AG09309 (cell line): ENCODE measurements around the gene EPB41L4B.

ENCODE experiments used
- DNase-seq: peaks from one replicate; pipeline ENCODE4 v3.0.0-alpha.2; 2010; ENCODE audit warnings: low read depth
- H3K4me3 ChIP-seq: 2 replicates; pipeline ENCODE4 v1.5.1; 2011; ENCODE audit warnings: mild to moderate bottlenecking, low read depth, low read length, moderate library complexity; ENCODE audit not compliant: control insufficient read depth
- CTCF ChIP-seq: IDR thresholded peaks from 2 replicates; pipeline ENCODE4 v1.5.1; 2011; ENCODE audit warnings: mild to moderate bottlenecking, low read depth, low read length, inconsistent platforms; ENCODE audit not compliant: insufficient read depth, control insufficient read depth; ENCODE audit errors: missing control alignments

Gene EPB41L4B

GRCh38 chr9:109191746-109192145 is 129.1 kb downstream of the EPB41L4B start:
- H3K4me3 ChIP-seq, result no peak overlapping the region
- no peak for DNase-seq
- TF ChIP-seq CTCF, result no peak

- no peak overlapping the region for H3K4me3 ChIP-seq
- no peak for DNase-seq
- no peak for TF ChIP-seq CTCF
These were observed 130.7 kb downstream of the EPB41L4B start for GRCh38 chr9:109190151-109190550.

- no peak for TF ChIP-seq CTCF
- no peak for DNase-seq
- no peak overlapping the region for H3K4me3 ChIP-seq
These were observed 133.9 kb downstream of the EPB41L4B start for GRCh38 chr9:109186857-109187520.

GRCh38 chr9:109182940-109183798 is 137.7 kb downstream of the EPB41L4B start:
- H3K4me3 ChIP-seq, result no peak overlapping the region
- DNase-seq, result no peak
- peak; percentile 60 for TF ChIP-seq CTCF

GRCh38 chr9:109182550-109182939 is 138.3 kb downstream of the EPB41L4B start:
- no peak for DNase-seq
- TF ChIP-seq CTCF, result no peak
- H3K4me3 ChIP-seq, result no peak overlapping the region

GRCh38 chr9:109181284-109181683 is 139.6 kb downstream of the EPB41L4B start:
- no peak for TF ChIP-seq CTCF
- no peak for DNase-seq
- H3K4me3 ChIP-seq, result no peak overlapping the region
